GM23338 (cell line): ENCODE data around the gene CYB5B. TPM values are rescaled to one million over a fixed set of nuclear protein-coding genes. Genes with fewer than 3 reads are reported as not detected.

ENCODE experiments used
- ATAC-seq: fragments of 200-7000 bp; cut with Tn5 transposase; 3 replicates; pipeline ENCODE4 v1.9.1; 2020
- DNase-seq: peaks from one replicate; pipeline ENCODE4 v3.0.0-alpha.2; 2015; ENCODE audit warnings: low spot score
- H2AFZ ChIP-seq: fragments of 200-600 bp; sonication (generic); 2 replicates; pipeline ENCODE4 v1.8.0; 2016; ENCODE audit warnings: antibody characterized with exemption, mild to moderate bottlenecking, moderate library complexity
- H3F3A ChIP-seq: fragments of 200-600 bp; sonication (generic); replicated peaks from 2 replicates; pipeline ENCODE4 v1.8.0; 2017; ENCODE audit warnings: antibody characterized with exemption, mixed run types, low read depth
- H3K27ac ChIP-seq: fragments of 200-600 bp; sonication (generic); 2 replicates; pipeline ENCODE4 v1.6.1; 2016; ENCODE audit warnings: low read depth
- H3K27me3 ChIP-seq: fragments of 200-600 bp; sonication (generic); 2 replicates; pipeline ENCODE4 v1.8.0; 2016; ENCODE audit warnings: mild to moderate bottlenecking, mixed run types, moderate library complexity; ENCODE audit not compliant: insufficient read depth
- H3K36me3 ChIP-seq: fragments of 200-600 bp; sonication (generic); 2 replicates; pipeline ENCODE4 v1.8.0; 2016; ENCODE audit warnings: mild to moderate bottlenecking; ENCODE audit not compliant: insufficient read depth
- H3K4me1 ChIP-seq: fragments of 200-600 bp; sonication (generic); 2 replicates; pipeline ENCODE4 v1.8.0; 2016; ENCODE audit warnings: mild to moderate bottlenecking, moderate library complexity; ENCODE audit not compliant: insufficient read depth
- H3K4me2 ChIP-seq: fragments of 200-600 bp; sonication (generic); 2 replicates; pipeline ENCODE4 v1.7.1; 2017; ENCODE audit warnings: mixed run types
- H3K4me3 ChIP-seq: fragments of 200-600 bp; sonication (generic); 2 replicates; pipeline ENCODE4 v1.6.1; 2016; ENCODE audit warnings: mixed run types
- H3K79me2 ChIP-seq: fragments of 200-600 bp; sonication (generic); replicated peaks from 2 replicates; pipeline ENCODE4 v1.8.0; 2017; ENCODE audit warnings: mild to moderate bottlenecking; ENCODE audit not compliant: insufficient read depth
- H3K9me2 ChIP-seq: fragments of 200-600 bp; sonication (generic); 2 replicates; pipeline ENCODE4 v1.8.0; 2017; ENCODE audit not compliant: insufficient read depth
- H4K20me1 ChIP-seq: fragments of 200-600 bp; sonication (generic); replicated peaks from 2 replicates; pipeline ENCODE4 v1.8.0; 2017; ENCODE audit warnings: mild to moderate bottlenecking; ENCODE audit not compliant: insufficient read depth
- H3K27ac Mint-ChIP-seq: 2 replicates; pipeline ENCODE4 v1.8.0; 2020; ENCODE audit warnings: inconsistent platforms, mild to moderate bottlenecking, moderate library complexity, mixed read lengths
- H3K27me3 Mint-ChIP-seq: 3 replicates; pipeline ENCODE4 v1.8.0; 2022; ENCODE audit warnings: low read depth, mild to moderate bottlenecking, moderate library complexity, mixed read lengths, inconsistent platforms; ENCODE audit not compliant: insufficient read depth, poor library complexity
- H3K36me3 Mint-ChIP-seq: 3 replicates; pipeline ENCODE4 v1.8.0; 2021; ENCODE audit warnings: low read depth, mild to moderate bottlenecking, inconsistent platforms, moderate library complexity, mixed read lengths
- H3K4me1 Mint-ChIP-seq: 3 replicates; pipeline ENCODE4 v1.8.0; 2020; ENCODE audit warnings: mild to moderate bottlenecking, inconsistent platforms, mixed read lengths
- H3K4me3 Mint-ChIP-seq: 3 replicates; pipeline ENCODE4 v1.8.0; 2021; ENCODE audit warnings: moderate library complexity, mild to moderate bottlenecking, inconsistent platforms, mixed read lengths
- H3K9me3 Mint-ChIP-seq: 3 replicates; pipeline ENCODE4 v1.8.0; 2020; ENCODE audit warnings: moderate library complexity, mild to moderate bottlenecking, inconsistent platforms, mixed read lengths
- CREB1 ChIP-seq: fragments of 250-450 bp; sonication (Bioruptor Pico); IDR thresholded peaks from 2 replicates; pipeline ENCODE4 v1.5.0; 2020; ENCODE audit warnings: low read depth, mild to moderate bottlenecking, moderate library complexity
- EZH2 ChIP-seq: fragments of 200-600 bp; sonication (generic); IDR thresholded peaks from one replicate; pipeline ENCODE4 v1.8.0; 2017; ENCODE audit warnings: antibody characterized with exemption, mild to moderate bottlenecking, low read depth; ENCODE audit not compliant: unreplicated experiment
- JUNB ChIP-seq: IDR thresholded peaks from one replicate; pipeline ENCODE4 v1.6.1; 2016; ENCODE audit warnings: antibody characterized with exemption; ENCODE audit not compliant: unreplicated experiment
- NANOG ChIP-seq: IDR thresholded peaks from 2 replicates; pipeline ENCODE4 v1.6.1; 2016; ENCODE audit warnings: antibody characterized with exemption, borderline replicate concordance
- STAT1 ChIP-seq: IDR thresholded peaks from one replicate; pipeline ENCODE4 v1.6.1; 2016; ENCODE audit warnings: antibody characterized with exemption; ENCODE audit not compliant: unreplicated experiment
- ZNF114 ChIP-seq: fragments of 250-450 bp; sonication (Bioruptor Pico); IDR thresholded peaks from 2 replicates; pipeline ENCODE4 v1.5.0; 2020; ENCODE audit warnings: mild to moderate bottlenecking, moderate library complexity
- polyA plus RNA-seq: library from polyadenylated mRNA; unstranded; fragments of >200 nt; fragmentation: Nextera tagmentation; extraction: Ambion mirVana; gene quantifications from 2 replicates; pipeline ENCODE4 v1.2.1, GENCODE V29; 2016
- total RNA-seq: library from RNA; depleted of rRNA; stranded (reverse); fragments of >200 nt; shearing (Covaris generic); gene quantifications from 2 replicates; pipeline ENCODE4 v1.2.3, GENCODE V29; 2014
- TF ChIP-seq, protein P1 (sequence below): IDR thresholded peaks from one replicate; pipeline ENCODE4 v1.6.1; 2018; ENCODE audit warnings: antibody characterized with exemption; ENCODE audit not compliant: unreplicated experiment

Gene CYB5B
- total and polyA plus RNA-seq, 2 experiments from 2014 or later, result 72.0 to 110 TPM

DNA sequence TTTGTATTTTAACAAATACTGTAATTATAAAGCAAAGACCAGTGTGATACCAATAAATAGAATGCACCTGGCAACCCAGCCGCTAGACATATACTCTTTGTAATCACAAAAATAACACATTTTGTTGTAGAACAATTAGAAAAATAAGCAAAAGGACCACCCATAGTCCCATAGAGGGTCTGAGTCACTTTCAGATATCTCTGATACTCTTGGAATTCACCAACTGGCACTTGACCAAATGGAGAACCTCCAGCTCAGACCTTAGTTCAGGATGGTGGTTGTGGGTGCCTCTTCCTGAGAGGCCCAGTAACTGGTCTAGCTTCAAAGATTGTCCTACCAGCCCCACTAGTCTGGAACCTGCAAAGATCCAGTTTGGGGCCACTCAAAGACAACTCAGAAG lies 37.8 kb upstream of the CYB5B start:
- peaks cover 7% of the 10 kb centered on the region for H3K27me3 Mint-ChIP-seq
- peak overlapping the region; percentile 100; the same call in 1 of the 2 replicates for H2AFZ ChIP-seq
- H3K27ac Mint-ChIP-seq, result no peak overlapping the region
- H3K4me2 ChIP-seq, result peak overlapping the region; percentile 74
- TF ChIP-seq ZNF114 (CRISPR knock-in tag), result no peak
- TF ChIP-seq CREB1 (CRISPR knock-in tag), result no peak
- TF ChIP-seq NANOG, result no peak
- no peak for TF ChIP-seq JUNB
- TF ChIP-seq, protein P1, sequence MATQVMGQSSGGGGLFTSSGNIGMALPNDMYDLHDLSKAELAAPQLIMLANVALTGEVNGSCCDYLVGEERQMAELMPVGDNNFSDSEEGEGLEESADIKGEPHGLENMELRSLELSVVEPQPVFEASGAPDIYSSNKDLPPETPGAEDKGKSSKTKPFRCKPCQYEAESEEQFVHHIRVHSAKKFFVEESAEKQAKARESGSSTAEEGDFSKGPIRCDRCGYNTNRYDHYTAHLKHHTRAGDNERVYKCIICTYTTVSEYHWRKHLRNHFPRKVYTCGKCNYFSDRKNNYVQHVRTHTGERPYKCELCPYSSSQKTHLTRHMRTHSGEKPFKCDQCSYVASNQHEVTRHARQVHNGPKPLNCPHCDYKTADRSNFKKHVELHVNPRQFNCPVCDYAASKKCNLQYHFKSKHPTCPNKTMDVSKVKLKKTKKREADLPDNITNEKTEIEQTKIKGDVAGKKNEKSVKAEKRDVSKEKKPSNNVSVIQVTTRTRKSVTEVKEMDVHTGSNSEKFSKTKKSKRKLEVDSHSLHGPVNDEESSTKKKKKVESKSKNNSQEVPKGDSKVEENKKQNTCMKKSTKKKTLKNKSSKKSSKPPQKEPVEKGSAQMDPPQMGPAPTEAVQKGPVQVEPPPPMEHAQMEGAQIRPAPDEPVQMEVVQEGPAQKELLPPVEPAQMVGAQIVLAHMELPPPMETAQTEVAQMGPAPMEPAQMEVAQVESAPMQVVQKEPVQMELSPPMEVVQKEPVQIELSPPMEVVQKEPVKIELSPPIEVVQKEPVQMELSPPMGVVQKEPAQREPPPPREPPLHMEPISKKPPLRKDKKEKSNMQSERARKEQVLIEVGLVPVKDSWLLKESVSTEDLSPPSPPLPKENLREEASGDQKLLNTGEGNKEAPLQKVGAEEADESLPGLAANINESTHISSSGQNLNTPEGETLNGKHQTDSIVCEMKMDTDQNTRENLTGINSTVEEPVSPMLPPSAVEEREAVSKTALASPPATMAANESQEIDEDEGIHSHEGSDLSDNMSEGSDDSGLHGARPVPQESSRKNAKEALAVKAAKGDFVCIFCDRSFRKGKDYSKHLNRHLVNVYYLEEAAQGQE, result no peak
- no peak for TF ChIP-seq EZH2
- no peaks in the 10 kb centered on the region for H3K9me3 Mint-ChIP-seq
- peaks cover 6% of the 10 kb centered on the region; the same call in 2 of the 3 replicates for H3K4me1 Mint-ChIP-seq
- H3K4me3 Mint-ChIP-seq, result peak overlapping the region; percentile 83; the same call in 2 of the 3 replicates
- DNase-seq (no peak), ATAC-seq (no peak)
- peaks cover 23% of the 10 kb centered on the region for H3K36me3 ChIP-seq
- peaks cover 5% of the 10 kb centered on the region; the same call in 1 of the 2 replicates for H3K9me2 ChIP-seq
- peaks cover 18% of the 10 kb centered on the region; the same call in 1 of the 2 replicates for H3F3A ChIP-seq
- peaks cover 34% of the 10 kb centered on the region for H3K79me2 ChIP-seq
- H3K36me3 Mint-ChIP-seq, result peaks cover 30% of the 10 kb centered on the region
- H3K27ac ChIP-seq, result no peak overlapping the region
- H3K4me1 ChIP-seq, result 0 out of 2 replicates have a peak, but pooled peaks cover 3% of the 10 kb centered on the region
- H4K20me1 ChIP-seq, result no peaks in the 10 kb centered on the region; the same call in 1 of the 2 replicates
- H3K4me3 ChIP-seq, result peak overlapping the region; percentile 82
- H3K27me3 ChIP-seq, result no peaks in the 10 kb centered on the region

DNA sequence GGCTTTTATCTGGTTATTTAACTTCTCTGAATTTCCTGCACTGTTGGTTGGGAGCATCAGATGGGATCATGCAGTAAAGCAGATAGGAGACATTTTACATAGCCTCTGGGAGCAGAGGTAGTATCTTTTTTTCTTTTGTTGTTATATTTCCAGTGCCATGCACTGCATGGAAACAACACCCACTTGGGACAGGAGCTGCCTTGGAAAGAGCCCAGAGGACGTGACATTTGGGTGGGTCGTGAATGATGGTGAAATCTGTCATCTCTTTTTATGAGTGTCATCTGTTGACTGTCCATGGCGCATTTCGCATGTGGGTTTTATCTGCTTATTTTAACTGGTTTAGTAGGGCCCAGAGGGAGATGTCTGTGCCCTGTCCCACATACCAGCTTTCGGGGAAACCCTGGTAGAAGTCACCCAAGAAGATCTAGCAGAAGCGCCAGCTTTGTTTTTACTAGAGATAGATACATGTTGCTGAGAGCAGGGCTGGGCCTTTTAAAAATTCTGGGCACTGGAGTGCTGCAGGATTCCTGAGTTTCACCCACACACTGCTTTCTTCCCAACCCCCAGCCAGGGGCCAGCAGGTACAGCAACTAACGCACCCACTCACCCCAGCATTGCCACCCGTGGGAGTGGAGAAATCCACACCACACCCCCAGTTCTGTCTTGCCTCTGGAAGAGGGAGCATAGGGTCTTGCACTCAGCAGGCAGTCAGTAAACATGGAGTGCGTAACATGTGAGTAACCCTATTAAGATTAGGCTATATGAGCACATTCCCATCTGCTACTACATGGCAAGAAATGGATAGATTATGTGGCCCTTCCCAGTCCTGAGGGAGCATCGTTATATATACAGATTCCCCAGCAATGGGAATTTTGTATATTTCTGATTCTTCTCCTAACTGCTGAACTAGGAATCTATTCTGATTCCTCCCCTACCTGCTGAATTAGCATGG lies 30.2 kb upstream of the CYB5B start:
- H3K9me3 Mint-ChIP-seq, result no peaks in the 10 kb centered on the region
- H3K27me3 Mint-ChIP-seq, result no peaks in the 10 kb centered on the region
- no peak for ATAC-seq
- Histone ChIP-seq H3K36me3 (no peaks in the 10 kb centered on the region), H3K27ac (no peak overlapping the region), H3F3A (no peaks in the 10 kb centered on the region), H3K9me2 (no peaks in the 10 kb centered on the region), H3K4me3 (no peak overlapping the region), H3K4me2 (no peak overlapping the region), H2AFZ (peak overlapping the region; percentile 52; the same call in 1 of the 2 replicates), H3K27me3 (no peaks in the 10 kb centered on the region), H4K20me1 (no peaks in the 10 kb centered on the region), H3K79me2 (no peaks in the 10 kb centered on the region), H3K4me1 (peaks cover 8% of the 10 kb centered on the region; the same call in 1 of the 2 replicates)
- no peaks in the 10 kb centered on the region for H3K36me3 Mint-ChIP-seq
- TF ChIP-seq STAT1, result no peak
- no peak overlapping the region for H3K27ac Mint-ChIP-seq
- peaks cover 10% of the 10 kb centered on the region; the same call in 2 of the 3 replicates for H3K4me1 Mint-ChIP-seq
- H3K4me3 Mint-ChIP-seq, result no peak overlapping the region
- no peak for DNase-seq
